HG03097 (cell line): ENCODE measurements around the gene RASSF3.
"Not testable (repeated sequence)": the region's sequence is repeated elsewhere in the genome, so short reads cannot be mapped to it uniquely, and the experiment has no call there.

Experiments used
- ATAC-seq: cut with Tn5 transposase; IDR thresholded peaks from one replicate; pipeline ENCODE4 v1.9.1; 2021; ENCODE audit not compliant: unreplicated experiment, low FRiP score

Gene RASSF3

GRCh38 chr12:64610079-64610659, at the start of gene RASSF3:
Gene RASSF3, plus strand, starts transcription at chr12:64610495. Its CDS starts 138 bp downstream, at chr12:64610633.
- ATAC-seq = peak; percentile 51

- ATAC-seq = no peak
These were observed 48.8 kb upstream of the RASSF3 start for GRCh38 chr12:64561302-64562136.

GRCh38 chr12:64566122-64566521, 44.2 kb upstream of the RASSF3 start:
- no peak for ATAC-seq

GRCh38 chr12:64566831-64567517, 43.3 kb upstream of the RASSF3 start:
- no peak for ATAC-seq

DNA sequence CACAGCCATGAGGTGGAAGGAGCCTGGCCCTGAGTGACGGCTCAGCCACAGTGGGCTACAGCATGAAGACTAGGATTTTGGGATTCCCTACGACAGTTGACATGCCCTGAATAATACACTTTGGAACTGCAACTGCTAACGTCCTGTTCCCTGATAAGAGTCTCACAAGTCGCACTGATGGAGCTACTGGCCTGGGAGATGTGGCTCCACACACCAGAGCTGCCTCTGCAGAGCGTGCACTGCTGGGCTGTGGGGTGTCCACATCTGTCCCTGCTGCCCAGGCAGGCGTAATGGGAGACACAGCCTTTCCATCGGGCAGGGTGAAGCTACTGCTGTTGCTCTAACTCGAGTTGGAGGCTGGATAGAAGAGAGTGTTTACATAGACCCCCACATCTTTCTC, 42.7 kb upstream of the RASSF3 start:
- ATAC-seq = no peak

GRCh38 chr12:64568298-64568697, 42.0 kb upstream of the RASSF3 start:
- no peak for ATAC-seq

- ATAC-seq = no peak
These were observed 40.2 kb upstream of the RASSF3 start for GRCh38 chr12:64569923-64570691.

- no peak for ATAC-seq
These were observed 38.9 kb upstream of the RASSF3 start for GRCh38 chr12:64571411-64571810.

- no peak for ATAC-seq
These were observed 38.1 kb upstream of the RASSF3 start for GRCh38 chr12:64572241-64572640.

GRCh38 chr12:64574837-64575236, 35.5 kb upstream of the RASSF3 start:
- ATAC-seq = no peak

DNA sequence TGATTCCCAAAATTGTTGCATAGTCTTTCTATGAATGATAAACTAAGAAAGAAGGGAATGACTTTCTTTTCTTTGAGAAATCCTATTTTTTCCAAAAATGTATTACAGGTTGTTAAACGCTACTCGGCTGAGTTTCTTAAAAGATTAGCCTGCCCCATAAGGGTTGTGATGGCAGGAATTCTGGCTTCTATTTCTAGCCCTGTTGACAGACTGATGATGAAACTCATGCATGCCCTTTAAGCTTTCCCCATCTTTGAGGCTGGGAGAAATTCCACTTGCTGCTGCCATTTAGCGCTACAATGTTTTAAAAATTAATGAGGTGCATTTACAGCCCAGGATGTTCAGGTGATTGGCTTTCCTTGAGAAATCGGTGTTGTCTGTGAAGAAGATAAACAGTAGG, 33.2 kb upstream of the RASSF3 start:
- ATAC-seq = no peak

DNA sequence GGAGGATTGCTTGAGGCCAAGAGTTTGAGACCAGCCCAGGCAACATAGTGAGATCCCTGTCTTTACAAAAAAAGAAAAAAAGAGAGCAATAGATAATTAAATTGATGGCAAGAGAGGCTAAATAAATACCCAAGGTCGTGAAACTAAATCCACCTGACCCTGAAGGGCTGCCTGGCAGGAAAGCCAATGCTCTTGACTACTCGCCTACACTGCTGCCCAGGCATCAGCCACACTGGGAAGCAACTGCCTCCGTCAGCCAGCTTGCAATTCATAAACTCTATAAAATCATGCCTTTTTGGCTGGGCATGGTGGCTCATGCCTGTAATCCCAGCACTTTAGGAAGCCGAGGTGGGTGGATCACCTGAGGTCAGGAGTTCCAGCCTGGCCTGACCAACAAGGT, 31.7 kb upstream of the RASSF3 start:
- ATAC-seq = no peak

GRCh38 chr12:64580681-64581080, 29.6 kb upstream of the RASSF3 start:
- ATAC-seq = no peak

GRCh38 chr12:64582114-64582513, 28.2 kb upstream of the RASSF3 start:
- no peak for ATAC-seq

DNA sequence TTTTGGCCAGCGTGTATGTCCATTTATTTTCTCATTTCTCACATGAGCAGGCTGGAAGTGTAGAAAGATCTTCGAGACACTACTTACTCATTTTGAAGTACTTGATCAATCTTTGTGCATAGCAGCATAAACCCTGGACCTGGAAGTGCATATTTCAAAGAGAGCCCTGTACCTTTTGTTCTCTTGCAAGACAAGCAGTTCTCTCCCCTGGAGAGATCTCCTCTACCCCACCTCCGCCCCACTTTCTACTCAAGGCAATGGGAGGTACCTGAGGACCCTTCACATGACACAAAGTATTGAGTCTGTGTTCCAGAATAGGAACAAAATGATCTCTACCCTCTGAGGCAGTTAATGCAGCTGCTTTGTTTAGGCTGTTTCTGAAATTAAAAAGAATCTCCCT, 27.4 kb upstream of the RASSF3 start:
- ATAC-seq = no peak

- ATAC-seq = not testable (repeated sequence)
These were observed 26.9 kb upstream of the RASSF3 start for GRCh38 chr12:64583395-64583770.

DNA sequence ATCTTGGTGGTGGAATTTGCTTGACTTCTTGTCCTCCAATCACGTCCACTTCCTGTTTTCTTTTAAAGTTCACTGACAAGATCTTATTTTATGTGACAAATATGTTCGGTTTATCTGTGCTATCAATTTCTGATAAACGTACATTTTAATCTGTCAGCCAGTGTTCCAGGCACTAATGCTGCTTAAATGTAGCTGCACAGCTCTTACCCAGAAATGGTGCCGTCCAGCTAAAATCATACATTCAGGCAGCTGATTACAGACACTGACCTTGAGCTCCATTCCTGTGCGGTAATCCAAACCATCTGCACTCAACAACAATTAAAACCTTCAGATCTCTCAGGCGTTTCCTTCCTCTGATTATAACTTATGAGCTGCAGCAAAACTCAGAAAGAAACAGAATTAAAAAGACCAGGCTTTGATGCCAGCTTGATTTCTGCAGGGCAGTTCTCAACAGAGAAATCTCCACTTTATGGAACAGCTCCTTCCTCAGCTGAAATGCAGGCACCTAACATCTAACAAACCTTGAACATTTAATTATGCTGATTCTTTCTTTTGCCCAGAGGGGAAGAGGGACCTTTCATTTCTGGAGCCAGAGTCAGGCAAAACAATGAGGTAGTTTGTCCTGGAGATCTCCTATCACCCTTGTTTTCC, 26.4 kb upstream of the RASSF3 start:
- ATAC-seq = no peak

GRCh38 chr12:64585104-64585503, 25.2 kb upstream of the RASSF3 start:
- ATAC-seq = no peak

DNA sequence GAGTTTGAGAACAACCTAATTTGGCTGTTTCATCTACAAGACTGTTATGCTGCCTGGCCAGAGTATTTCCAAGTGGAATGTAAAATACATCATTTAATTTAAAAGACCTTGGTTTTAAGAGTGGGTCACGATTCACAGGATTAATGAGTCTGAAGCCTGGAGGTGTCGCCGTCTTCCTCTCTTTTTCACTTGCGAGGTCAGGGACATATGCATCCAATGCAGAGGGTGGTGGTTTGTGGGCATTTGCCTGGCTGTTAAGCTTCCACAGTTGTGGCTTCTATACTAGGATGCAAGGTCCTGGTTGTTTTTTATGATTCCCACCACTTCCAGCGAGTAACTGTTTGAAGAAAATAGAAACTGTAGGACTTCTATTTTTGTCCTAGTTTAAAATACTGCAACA, 22.8 kb upstream of the RASSF3 start:
- no peak for ATAC-seq

- ATAC-seq = no peak
These were observed 20.1 kb upstream of the RASSF3 start for GRCh38 chr12:64590183-64590582.
